Fibroblast of skin of right quadriceps (primary cell): Measurements from ENCODE around the gene CRIP2.

Source experiments
- DNase-seq: peaks from one replicate; pipeline ENCODE4 v3.0.0-alpha.2; 2013

Gene CRIP2

GRCh38 chr14:105474483-105475268 is at the start of gene CRIP2:
TSS of gene CRIP2 (plus strand) at chr14:105474821. CDS start at chr14:105474863, 42 bp downstream.
- DNase-seq: peak; percentile 42

- DNase-seq: no peak
Measured at GRCh38 chr14:105424861-105425260, 49.8 kb upstream of the CRIP2 start.

- DNase-seq: no peak
Measured at GRCh38 chr14:105425823-105426247, 48.8 kb upstream of the CRIP2 start.

- DNase-seq: no peak
Measured at GRCh38 chr14:105426416-105427130, 48.0 kb upstream of the CRIP2 start.

GRCh38 chr14:105427412-105427811 is 47.2 kb upstream of the CRIP2 start:
- DNase-seq: no peak

- DNase-seq: no peak
Measured at GRCh38 chr14:105427936-105428485, 46.6 kb upstream of the CRIP2 start.

GRCh38 chr14:105430042-105430441 is 44.6 kb upstream of the CRIP2 start:
- DNase-seq: no peak

- DNase-seq: peak; percentile 69
Measured at GRCh38 chr14:105430565-105430964, 44.1 kb upstream of the CRIP2 start.

- DNase-seq: no peak
Measured at GRCh38 chr14:105431256-105431655, 43.4 kb upstream of the CRIP2 start.

GRCh38 chr14:105432657-105433056 is 42.0 kb upstream of the CRIP2 start:
- DNase-seq: peak; percentile 37

- DNase-seq: no peak
Measured at GRCh38 chr14:105433161-105433605, 41.4 kb upstream of the CRIP2 start.

- DNase-seq: no peak
Measured at GRCh38 chr14:105436402-105436801, 38.2 kb upstream of the CRIP2 start.

- no peak for DNase-seq
Measured at GRCh38 chr14:105436891-105437722, 37.5 kb upstream of the CRIP2 start.

- no peak for DNase-seq
Measured at GRCh38 chr14:105437723-105438500, 36.7 kb upstream of the CRIP2 start.

GRCh38 chr14:105439179-105439578 is 35.4 kb upstream of the CRIP2 start:
- no peak for DNase-seq

GRCh38 chr14:105439710-105440553 is 34.7 kb upstream of the CRIP2 start:
- no peak for DNase-seq

- no peak for DNase-seq
Measured at GRCh38 chr14:105440554-105440900, 34.1 kb upstream of the CRIP2 start.

- DNase-seq: no peak
Measured at GRCh38 chr14:105440992-105441391, 33.6 kb upstream of the CRIP2 start.

GRCh38 chr14:105442125-105442524 is 32.5 kb upstream of the CRIP2 start:
- no peak for DNase-seq

- DNase-seq: no peak
Measured at GRCh38 chr14:105442834-105443233, 31.8 kb upstream of the CRIP2 start.

- DNase-seq: no peak
Measured at GRCh38 chr14:105444859-105445258, 29.8 kb upstream of the CRIP2 start.
